Panc1 (cell line): ENCODE data around the gene HLCS. TPM values are rescaled to one million over a fixed set of nuclear protein-coding genes. Genes with fewer than 3 reads are reported as not detected.
A peak's percentile ranks its signal among the peaks of the same experiment; 100 is the strongest.

Source experiments
- ATAC-seq: fragments of 200-7000 bp; cut with Tn5 transposase; 2 replicates; pipeline ENCODE4 v1.9.1; 2020; ENCODE audit warnings: mild to moderate bottlenecking, moderate library complexity
- BruUV-seq: library from RNA; stranded (reverse); fragments of 400-500 nt; replicated peaks from 2 replicates; lab custom pipeline; 2021; lab: Mats Ljungman, UMichigan
- CTCF ChIA-PET: fragments of 300-600 bp; sonication (Branson Sonifier 250); formaldehyde crosslinking; loops from one replicate; lab custom pipeline; 2022; ENCODE audit warnings: antibody characterized with exemption; lab: Charles Lee
- POLR2A ChIA-PET: fragments of 300-600 bp; sonication (Branson Sonifier 250); formaldehyde crosslinking; loops from one replicate; lab custom pipeline; 2022; ENCODE audit warnings: antibody characterized with exemption; lab: Charles Lee
- DNase-seq: peaks from one replicate; pipeline ENCODE4 v3.0.0-alpha.2; 2010; ENCODE audit warnings: low read depth, low spot score
- H3K27ac ChIP-seq: 2 replicates; pipeline ENCODE4 v1.5.1; 2011; ENCODE audit warnings: mild to moderate bottlenecking, low read length, inconsistent platforms
- H3K27me3 ChIP-seq: fragments of 200-500 bp; sonication (Bioruptor generic); 2 replicates; pipeline ENCODE4 v1.6.0; 2014; ENCODE audit warnings: low read length, inconsistent platforms; ENCODE audit not compliant: control insufficient read depth, insufficient read depth
- H3K36me3 ChIP-seq: fragments of 200-500 bp; sonication (Bioruptor generic); 2 replicates; pipeline ENCODE4 v1.5.1; 2014; ENCODE audit warnings: inconsistent platforms, mild to moderate bottlenecking, low read length, moderate library complexity; ENCODE audit not compliant: control insufficient read depth, insufficient read depth
- H3K4me1 ChIP-seq: 2 replicates; pipeline ENCODE4 v1.5.1; 2011; ENCODE audit warnings: inconsistent platforms, mild to moderate bottlenecking, low read length, moderate library complexity; ENCODE audit not compliant: control insufficient read depth, insufficient read depth
- H3K4me3 ChIP-seq, 2 experiments: 2 replicates each; pipeline ENCODE4 v1.5.1; 2011 to 2012; ENCODE audit warnings: low read depth in 2 of 2, low read length in 2 of 2, mild to moderate bottlenecking in 2 of 2, inconsistent platforms in 1 of 2, moderate library complexity in 1 of 2
- H3K9me3 ChIP-seq: fragments of 200-500 bp; sonication (Bioruptor generic); 2 replicates; pipeline ENCODE4 v1.5.1; 2014; ENCODE audit warnings: low read depth, mild to moderate bottlenecking, inconsistent platforms, low read length, moderate library complexity; ENCODE audit not compliant: control insufficient read depth, insufficient read depth
- CTCF ChIP-seq: fragments of 450-650 bp; IDR thresholded peaks from 2 replicates; pipeline ENCODE4 v1.5.1; 2017; ENCODE audit warnings: mild to moderate bottlenecking
- POLR2AphosphoS5 ChIP-seq: IDR thresholded peaks from 2 replicates; pipeline ENCODE4 v1.6.1; 2012; ENCODE audit warnings: mild to moderate bottlenecking, low read depth, low read length, moderate library complexity
- REST ChIP-seq, 2 experiments: IDR thresholded peaks; 2 replicates each; pipeline ENCODE4 v1.6.1; 2011 to 2012; ENCODE audit warnings: low read depth in 2 of 2, control low read depth in 1 of 2, low read length in 1 of 2, mild to moderate bottlenecking in 1 of 2, moderate library complexity in 1 of 2; ENCODE audit not compliant: insufficient read depth in 1 of 2
- SIN3A ChIP-seq: IDR thresholded peaks from 2 replicates; pipeline ENCODE4 v1.6.1; 2012; ENCODE audit warnings: low read depth, mild to moderate bottlenecking, low read length, moderate library complexity, borderline replicate concordance; ENCODE audit not compliant: insufficient read depth
- TCF7L2 ChIP-seq: IDR thresholded peaks from 2 replicates; pipeline ENCODE4 v1.6.1; 2011; ENCODE audit warnings: mild to moderate bottlenecking, low read depth, low read length, inconsistent platforms
- in situ Hi-C: cut with HindIII; loops from 2 replicates; pipeline ENCODE4 v1.10.0; 2016; ENCODE audit warnings: low sequenced_read_pairs, low pct_unique_long_range_greater_than_20kb
- intact Hi-C: fragments of 100-400 bp; cut with micrococcal nuclease; formaldehyde crosslinking; loops from one replicate; pipeline ENCODE4 v1.10.0; 2022; ENCODE audit not compliant: unreplicated experiment
- total RNA-seq: library from RNA; stranded (reverse); gene quantifications from one replicate; pipeline ENCODE4 v1.2.1, GENCODE V29; 2021; ENCODE audit not compliant: unreplicated experiment

The HLCS gene
- total RNA-seq, 1 experiment from 2014 or later: 15.3 TPM

- no peaks in the 10 kb centered on the region; the same call in 1 of the 2 replicates for H3K36me3 ChIP-seq
- ATAC-seq (no peak), DNase-seq (no peak)
- ChIA-PET POLR2A (no interaction called here), CTCF (interaction anchor here (2.1 kb wide), 1 partner anchor 72 kb away, joined by 6 read pairs; no protein-coding TSS in a partner anchor)
- no peak overlapping the region; a peak in 1 of 4 replicates for H3K4me3 ChIP-seq
- no peaks in the 10 kb centered on the region for H3K9me3 ChIP-seq
- H3K27ac ChIP-seq: peak overlapping the region; percentile 91
- TF ChIP-seq POLR2AphosphoS5: no peak
- in situ Hi-C loops (no loop called here), intact Hi-C loops (no loop called here)
- H3K27me3 ChIP-seq: no peaks in the 10 kb centered on the region
- peaks cover 12% of the 10 kb centered on the region for H3K4me1 ChIP-seq
- BruUV-seq: no TSS peak
Observed at GRCh38 chr21:36702622-36702968, 263.9 kb downstream of the HLCS start.

- no peaks in the 10 kb centered on the region for H3K27me3 ChIP-seq
- ATAC-seq: no peak
- peak overlapping the region; percentile 91 for H3K27ac ChIP-seq
- H3K4me1 ChIP-seq: peaks cover 12% of the 10 kb centered on the region
- in situ Hi-C loops (no loop called here), intact Hi-C loops (no loop called here)
- CTCF ChIA-PET: interaction anchor here (2.1 kb wide), 1 partner anchor 71 kb away, joined by 6 read pairs; no protein-coding TSS in a partner anchor
- H3K9me3 ChIP-seq: no peaks in the 10 kb centered on the region
- POLR2A ChIA-PET: no interaction called here
- no peak for TF ChIP-seq REST (IDR thresholded peaks at IDR 0.05; ENCODE audit: insufficient read depth in 1 of 2, low read depth in 2 of 2, low read length in 1 of 2)
- no peak for TF ChIP-seq SIN3A
- TF ChIP-seq POLR2AphosphoS5: no peak
- no peak for TF ChIP-seq TCF7L2
- no peak for TF ChIP-seq CTCF
- DNase-seq: no peak
- peak overlapping the region; percentile 47 to 57 for H3K4me3 ChIP-seq
- TSS peak; percentile 57 for BruUV-seq
- no peaks in the 10 kb centered on the region; the same call in 1 of the 2 replicates for H3K36me3 ChIP-seq
Observed at GRCh38 chr21:36701756-36702621, 264.5 kb downstream of the HLCS start.
